Transverse colon (tissue), 4 donors: ENCODE measurements around the gene STIP1. TPM values are rescaled to one million over a fixed set of nuclear protein-coding genes. Genes with fewer than 3 reads are reported as not detected.
A peak's percentile ranks its signal among the peaks of the same experiment; 100 is the strongest.

Experiments
- DNase-seq: peaks from one replicate; pipeline ENCODE4 v3.0.0-alpha.2; 2019
- H3K27ac ChIP-seq, 4 donors: fragments of 200-600 bp; sonication (generic); 2 replicates each; pipeline ENCODE4 v1.5.1; 2016 to 2018; ENCODE audit warnings: inconsistent platforms in 4 of 4
- H3K27me3 ChIP-seq: fragments of 200-600 bp; sonication (generic); 2 replicates; pipeline ENCODE4 v1.5.1; 2017; ENCODE audit warnings: inconsistent platforms
- H3K36me3 ChIP-seq, 4 donors: fragments of 200-600 bp; sonication (generic); 2 replicates each; pipeline ENCODE4 v1.5.1; 2017 to 2019; ENCODE audit warnings: inconsistent platforms in 4 of 4
- H3K4me1 ChIP-seq, 4 donors: fragments of 200-600 bp; sonication (generic); 2 replicates each; pipeline ENCODE4 v1.5.1; 2017 to 2020; ENCODE audit warnings: inconsistent platforms in 4 of 4
- H3K4me3 ChIP-seq, 4 donors: fragments of 200-600 bp; sonication (generic); 1 replicate in 1 of 4; 2 replicates in 3 of 4; pipeline versions ENCODE4 v1.5.1 to v1.6.1; 2017 to 2019; ENCODE audit warnings: inconsistent platforms in 4 of 4
- H3K9me3 ChIP-seq, 2 donors: fragments of 200-600 bp; sonication (generic); 2 replicates each; pipeline ENCODE4 v1.5.1; 2017 to 2019; ENCODE audit warnings: inconsistent platforms in 2 of 2
- CTCF ChIP-seq, 5 experiments: fragments of 200-600 bp in 3 of 5; fragments of 450-650 bp in 2 of 5; sonication (generic) in 3 of 5; IDR thresholded peaks; 1 replicate in 2 of 5; 2 replicates in 3 of 5; pipeline ENCODE4 v1.5.1; 2016 to 2017; ENCODE audit warnings: antibody characterized with exemption in 5 of 5, inconsistent platforms in 3 of 5, mild to moderate bottlenecking in 2 of 5, moderate library complexity in 1 of 5
- EP300 ChIP-seq: sonication (generic); formaldehyde crosslinking; IDR thresholded peaks from one replicate; pipeline ENCODE4 v1.6.1; 2017; ENCODE audit warnings: antibody characterized with exemption, low read depth
- POLR2A ChIP-seq: fragments of 450-650 bp; IDR thresholded peaks from one replicate; pipeline ENCODE4 v1.6.1; 2016; ENCODE audit warnings: antibody characterized with exemption, mild to moderate bottlenecking, moderate library complexity
- POLR2AphosphoS5 ChIP-seq, 3 donors: sonication (generic); formaldehyde crosslinking; IDR thresholded peaks; one replicate each; pipeline ENCODE4 v1.6.1; 2016; ENCODE audit warnings: antibody characterized with exemption in 3 of 3
- WGBS, 2 donors: methylation state at CpG; one replicate each; pipeline ENCODE4 v1.1.5; 2018; ENCODE audit warnings: low coverage in 1 of 2; 5-methylcytosine and 5-hydroxymethylcytosine counted together
- in situ Hi-C, 4 donors: fragments of 200-750 bp; cut with MboI; loops; one replicate each; pipeline versions ENCODE4 v1.15.0 to v1.15.1; 2017; ENCODE audit warnings: low sequenced_read_pairs in 3 of 4, low pct_ligation_motif_present in 1 of 4, low pct_unique_long_range_greater_than_20kb in 1 of 4
- intact Hi-C: fragments of 100-400 bp; cut with DNase I; formaldehyde crosslinking; loops from one replicate; pipeline ENCODE4 v1.15.1; 2023; ENCODE audit warnings: low total_unique reads
- total RNA-seq, 4 donors: library from RNA; depleted of rRNA; stranded (reverse); fragments of >200 nt; gene quantifications; one replicate each; pipeline ENCODE4 v1.1.0, GENCODE V29; 2016

STIP1 gene
- total RNA-seq, 4 donors from 2014 or later = 45.3 to 181 (median 65.9) TPM

- TF ChIP-seq POLR2AphosphoS5 (IDR thresholded peaks at IDR 0.05) (peak; percentile 96 to 99 (median 99)), POLR2A (peak; percentile 97), EP300 (peak; percentile 43), CTCF (IDR thresholded peaks at IDR 0.05) (no peak)
- Histone ChIP-seq H3K4me1 (peaks cover 33 to 75% (median 59%) of the 10 kb centered on the region in 4 donors), H3K27ac (peak within 1 kb of the TSS; percentile 96 to 100 (median 98)), H3K27me3 (no peaks in the 10 kb centered on the region), H3K36me3 (no peaks in the 10 kb centered on the region), H3K4me3 (peak within 1 kb of the TSS; percentile 65 to 96 (median 82)), H3K9me3 (no peaks in the 10 kb centered on the region)
- in situ Hi-C loops = no loop called here
- intact Hi-C loops = no loop called here
- WGBS, 2 donors = 0 to 1% methylated on average over 4 to 57 of the region's 58 CpGs
- DNase-seq = peak; percentile 98
Observed at GRCh38 chr11:64240435-64241240, 54.7 kb downstream of the STIP1 start, which contains the start of gene FKBP2. TSS of gene FKBP2 (plus strand) at chr11:64241095. CDS start at chr11:64242388, 1,293 bp downstream.

- H3K36me3 ChIP-seq = no peaks in the 10 kb centered on the region
- 0% methylated on average over 24 of the region's 24 CpGs; no CpG with 5 or more reads in 1 of the 2 donors for WGBS, 2 donors
- H3K27ac ChIP-seq = peak overlapping the region; percentile 96 to 100 (median 98)
- H3K4me3 ChIP-seq = peak overlapping the region; percentile 62 to 84 (median 82)
- in situ Hi-C loops (no loop called here), intact Hi-C loops (no loop called here)
- TF ChIP-seq EP300 (no peak), POLR2AphosphoS5 (IDR thresholded peaks at IDR 0.05) (no peak), POLR2A (no peak), CTCF (IDR thresholded peaks at IDR 0.05) (no peak)
- DNase-seq = peak; percentile 100
- H3K9me3 ChIP-seq = no peaks in the 10 kb centered on the region
- peaks cover 33 to 75% (median 60%) of the 10 kb centered on the region in 4 donors for H3K4me1 ChIP-seq
- H3K27me3 ChIP-seq = no peaks in the 10 kb centered on the region
Observed at GRCh38 chr11:64241241-64241490, 55.2 kb downstream of the STIP1 start.

- in situ Hi-C loops = no loop called here
Observed at GRCh38 chr11:64241491-64242374, 55.8 kb downstream of the STIP1 start.

More at GRCh38 chr11:64241491-64242374, 55.8 kb downstream of the STIP1 start:
- TF ChIP-seq POLR2A (peak; percentile 89), POLR2AphosphoS5 (IDR thresholded peaks at IDR 0.05) (peak; percentile 93 to 96 (median 94)), CTCF (IDR thresholded peaks at IDR 0.05) (peak in 2 of 5 experiments; percentile 3 to 24), EP300 (no peak)
- no peaks in the 10 kb centered on the region for H3K36me3 ChIP-seq
- DNase-seq = peak; percentile 72
- H3K9me3 ChIP-seq = no peaks in the 10 kb centered on the region
- peaks cover 33 to 72% (median 59%) of the 10 kb centered on the region in 4 donors for H3K4me1 ChIP-seq
- peak overlapping the region; percentile 96 to 100 (median 98) for H3K27ac ChIP-seq
- no peaks in the 10 kb centered on the region for H3K27me3 ChIP-seq
- H3K4me3 ChIP-seq = peak overlapping the region; percentile 65 to 96 (median 82)
- WGBS, 2 donors = 0% methylated on average over 61 of the region's 63 CpGs; no CpG with 5 or more reads in 1 of the 2 donors
- intact Hi-C loops = no loop called here
